Measurements from ENCODE around the gene KCND2.

KCND2 gene

DNA sequence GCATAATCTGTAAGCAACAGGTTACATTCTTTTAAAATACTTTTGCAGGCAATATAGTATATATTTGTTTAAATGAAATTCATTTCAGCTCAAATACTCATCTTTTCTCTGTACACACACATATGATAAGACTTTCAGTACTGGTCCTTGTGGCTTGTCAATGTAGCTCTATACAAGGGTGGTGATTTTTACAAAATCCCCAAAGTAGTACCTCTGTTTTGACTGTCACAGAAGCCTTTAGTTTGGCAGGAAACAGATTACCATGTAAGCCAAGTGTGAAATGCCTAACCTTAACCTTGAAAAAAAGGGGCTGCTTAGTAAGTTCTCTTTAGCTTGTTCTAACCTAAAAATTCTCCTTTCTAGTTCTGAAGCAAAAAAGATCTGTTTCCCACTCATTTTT lies 87.9 kb downstream of the KCND2 start:
- no peaks in the 10 kb centered on the region for H3K36me3 ChIP-seq
- TF ChIP-seq Cebpa-rat (IDR thresholded peaks at IDR 0.05): no peak
- no peaks in the 10 kb centered on the region for H3K27me3 ChIP-seq
- no peaks in the 10 kb centered on the region for H4K20me1 ChIP-seq
- H3K4me2 ChIP-seq: no peak overlapping the region
- H3K4me3 ChIP-seq: no peak overlapping the region
- H3K9ac ChIP-seq: no peak overlapping the region
- H3K9me3 ChIP-seq: no peaks in the 10 kb centered on the region
- H3K27ac ChIP-seq: no peak overlapping the region
- no peaks in the 10 kb centered on the region for H3K4me1 ChIP-seq

- Histone ChIP-seq H3K27ac (no peak overlapping the region), H3K27me3 (no peaks in the 10 kb centered on the region), H3K9me3 (no peaks in the 10 kb centered on the region), H3K4me1 (no peaks in the 10 kb centered on the region), H3K36me3 (no peaks in the 10 kb centered on the region), H3K9ac (no peak overlapping the region), H3K4me3 (no peak overlapping the region), H4K20me1 (no peaks in the 10 kb centered on the region), H3K4me2 (no peak overlapping the region)
- TF ChIP-seq Cebpa-rat (IDR thresholded peaks at IDR 0.05): no peak
Measured at GRCh38 chr7:120363414-120363813, 90.4 kb downstream of the KCND2 start.

GRCh38 chr7:120370954-120371353 lies 98.0 kb downstream of the KCND2 start:
- Histone ChIP-seq H3K27me3 (no peaks in the 10 kb centered on the region), H3K4me1 (no peaks in the 10 kb centered on the region), H3K9me3 (no peaks in the 10 kb centered on the region), H3K36me3 (no peaks in the 10 kb centered on the region), H3K27ac (no peak overlapping the region), H3K4me2 (no peak overlapping the region), H3K9ac (no peak overlapping the region), H4K20me1 (no peaks in the 10 kb centered on the region), H3K4me3 (no peak overlapping the region)
- no peak for TF ChIP-seq Cebpa-rat (IDR thresholded peaks at IDR 0.05)

DNA sequence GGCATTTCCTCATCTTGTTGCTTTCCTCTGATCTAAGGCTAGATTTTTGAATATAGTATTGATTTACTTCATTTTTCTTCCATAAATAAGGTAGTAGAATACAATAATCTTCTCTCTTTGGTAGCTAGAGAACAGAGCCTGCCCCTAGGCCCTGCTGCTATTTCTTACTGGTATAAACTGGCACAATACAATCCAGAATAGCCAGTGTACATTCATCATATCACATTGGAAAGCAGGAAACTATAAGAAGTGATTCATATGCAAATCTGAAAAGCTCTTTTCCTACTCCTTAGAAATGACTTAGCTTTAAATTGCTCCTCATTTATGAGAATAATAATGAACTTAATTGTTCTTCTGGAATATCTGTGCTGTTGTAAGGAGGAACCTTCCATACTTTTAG lies 100.2 kb downstream of the KCND2 start:
- Histone ChIP-seq H3K27ac (no peak overlapping the region), H4K20me1 (no peaks in the 10 kb centered on the region), H3K4me3 (no peak overlapping the region), H3K9me3 (no peaks in the 10 kb centered on the region), H3K27me3 (no peaks in the 10 kb centered on the region), H3K4me2 (no peak overlapping the region), H3K36me3 (no peaks in the 10 kb centered on the region), H3K9ac (no peak overlapping the region), H3K4me1 (no peaks in the 10 kb centered on the region)
- TF ChIP-seq Cebpa-rat (IDR thresholded peaks at IDR 0.05): no peak

DNA sequence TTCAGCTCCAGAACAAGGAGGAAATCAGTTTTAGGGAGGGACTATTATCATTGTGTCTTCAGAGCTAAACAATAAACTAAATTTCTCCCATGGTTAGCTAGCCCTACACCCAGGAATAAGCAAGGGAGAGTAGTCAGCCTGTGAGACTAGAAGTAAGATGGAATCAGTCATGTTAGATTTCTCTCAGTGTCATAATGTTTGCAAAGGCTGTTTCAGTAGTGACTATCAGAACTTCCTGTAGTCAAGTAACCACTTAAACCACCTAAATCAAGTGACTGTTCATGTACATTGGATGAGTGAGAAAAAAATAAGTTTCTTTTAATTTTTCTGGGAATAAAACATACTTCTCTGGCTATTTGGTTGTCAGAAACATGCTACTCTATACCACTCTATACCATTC lies 121.6 kb downstream of the KCND2 start:
- Histone ChIP-seq H4K20me1 (no peaks in the 10 kb centered on the region), H3K27ac (no peak overlapping the region), H3K4me3 (no peak overlapping the region), H3K4me1 (no peaks in the 10 kb centered on the region), H3K9ac (no peak overlapping the region), H3K36me3 (no peaks in the 10 kb centered on the region), H3K9me3 (no peaks in the 10 kb centered on the region; the same call in 1 of the 2 replicates), H3K27me3 (no peaks in the 10 kb centered on the region), H3K4me2 (no peak overlapping the region)
- TF ChIP-seq Cebpa-rat (IDR thresholded peaks at IDR 0.05): no peak

DNA sequence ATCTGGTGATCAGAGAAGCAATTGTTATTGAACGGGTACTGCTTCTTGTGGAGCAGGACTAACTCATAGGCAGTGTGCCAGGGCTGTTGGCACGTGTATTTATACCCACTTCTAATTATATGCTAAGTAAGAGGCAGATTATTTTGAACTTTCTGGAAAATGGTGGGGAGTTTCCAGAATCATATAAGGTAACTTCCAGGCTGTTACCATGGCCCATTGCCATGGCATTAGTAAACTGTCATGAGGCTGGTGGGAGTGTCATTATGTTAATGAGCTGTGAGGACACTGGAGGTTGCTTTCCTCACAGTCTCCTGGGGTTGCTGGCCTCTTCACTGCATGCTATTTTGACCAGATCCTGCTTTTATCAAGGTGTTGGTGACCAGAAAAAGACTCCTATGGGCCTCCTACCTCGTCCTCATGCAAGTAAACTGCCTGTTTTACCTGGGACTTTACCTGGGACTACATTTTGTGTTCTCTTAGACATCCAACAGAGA lies 122.6 kb downstream of the KCND2 start:
- Histone ChIP-seq H3K27ac (no peak overlapping the region), H3K9ac (no peak overlapping the region), H3K9me3 (no peaks in the 10 kb centered on the region; the same call in 1 of the 2 replicates), H3K4me1 (no peaks in the 10 kb centered on the region), H3K4me2 (no peak overlapping the region), H3K27me3 (no peaks in the 10 kb centered on the region), H4K20me1 (no peaks in the 10 kb centered on the region), H3K4me3 (no peak overlapping the region), H3K36me3 (no peaks in the 10 kb centered on the region)
- TF ChIP-seq Cebpa-rat (IDR thresholded peaks at IDR 0.05): no peak

GRCh38 chr7:120398284-120399000 lies 125.5 kb downstream of the KCND2 start:
- H3K4me2 ChIP-seq: no peak overlapping the region
- H3K4me1 ChIP-seq: no peaks in the 10 kb centered on the region
- H4K20me1 ChIP-seq: no peaks in the 10 kb centered on the region
- H3K27ac ChIP-seq: no peak overlapping the region
- H3K9me3 ChIP-seq: no peaks in the 10 kb centered on the region
- no peak overlapping the region for H3K9ac ChIP-seq
- H3K4me3 ChIP-seq: no peak overlapping the region
- H3K27me3 ChIP-seq: no peaks in the 10 kb centered on the region
- H3K36me3 ChIP-seq: no peaks in the 10 kb centered on the region
- no peak for TF ChIP-seq Cebpa-rat (IDR thresholded peaks at IDR 0.05)

DNA sequence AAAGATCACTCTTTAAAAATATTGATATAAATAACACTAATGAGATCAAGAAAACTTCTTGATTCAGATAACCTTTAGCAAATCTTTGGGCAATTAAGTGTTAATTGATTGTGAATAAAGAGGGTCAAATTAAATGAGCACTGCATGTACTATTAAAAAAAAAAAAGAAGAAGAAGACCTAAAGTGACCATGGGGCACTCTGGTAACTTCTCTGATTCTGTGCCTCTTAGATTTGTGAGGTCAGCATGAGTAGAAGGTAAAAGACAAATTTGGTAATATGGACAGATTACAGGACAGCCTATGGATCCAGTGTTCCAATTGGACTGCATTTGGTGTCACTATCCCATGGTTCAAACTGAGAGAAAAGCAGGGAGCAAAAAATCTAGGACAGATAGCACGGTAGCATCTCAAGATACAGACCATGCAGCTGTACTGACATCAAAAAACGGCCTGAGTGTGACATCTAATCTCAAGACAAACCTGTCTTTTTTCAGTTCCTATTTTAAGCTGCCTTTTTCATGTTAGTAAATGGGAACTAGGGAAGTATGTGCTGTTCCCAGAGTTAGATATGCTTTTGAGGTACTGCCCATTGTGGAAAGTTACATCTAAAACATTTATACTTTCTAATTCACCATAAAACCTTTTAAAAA lies 128.0 kb downstream of the KCND2 start:
- no peak overlapping the region for H3K27ac ChIP-seq
- H3K4me1 ChIP-seq: no peaks in the 10 kb centered on the region
- no peak for TF ChIP-seq Cebpa-rat (IDR thresholded peaks at IDR 0.05)

DNA sequence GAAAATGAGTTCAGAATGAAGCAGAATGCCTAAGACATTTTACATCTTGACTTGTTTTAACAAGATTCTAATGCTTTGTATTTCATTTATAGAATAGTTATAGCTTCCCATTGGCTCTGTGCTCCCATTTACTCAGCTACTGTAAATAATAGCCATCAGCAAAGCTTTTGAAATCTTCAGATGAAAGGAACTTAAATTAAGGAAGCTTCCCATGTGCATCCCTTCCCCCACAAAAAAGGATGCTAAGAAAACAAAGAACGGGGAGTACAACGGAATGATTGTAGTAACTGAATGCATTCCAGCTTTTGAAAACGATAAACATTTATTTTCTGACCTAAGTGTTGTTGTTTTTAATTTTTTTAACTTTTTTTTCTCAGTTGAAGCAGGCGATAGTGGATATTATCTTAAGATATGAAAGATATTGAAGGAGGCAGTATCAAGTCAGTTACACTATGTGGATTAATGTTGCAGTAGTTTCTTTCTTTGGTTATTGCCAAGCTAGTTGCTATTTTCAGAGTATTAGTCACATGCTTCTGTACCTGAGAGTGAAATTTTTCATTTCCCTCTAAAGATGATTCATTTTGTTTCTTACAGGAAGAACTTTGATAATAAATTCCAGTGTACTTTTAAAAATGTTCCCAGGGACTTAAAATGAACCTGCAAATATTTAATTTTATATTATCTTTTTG lies 129.2 kb downstream of the KCND2 start:
- Histone ChIP-seq H3K4me1 (no peaks in the 10 kb centered on the region), H4K20me1 (no peaks in the 10 kb centered on the region), H3K4me3 (no peak overlapping the region), H3K4me2 (no peak overlapping the region), H3K9ac (no peak overlapping the region), H3K27me3 (no peaks in the 10 kb centered on the region), H3K36me3 (no peaks in the 10 kb centered on the region), H3K27ac (no peak overlapping the region), H3K9me3 (no peaks in the 10 kb centered on the region)
- TF ChIP-seq Cebpa-rat (IDR thresholded peaks at IDR 0.05): no peak

More for the DNA sequence above, 128.0 kb downstream of the KCND2 start:
- Histone ChIP-seq H3K9me3 (no peaks in the 10 kb centered on the region), H3K4me2 (no peak overlapping the region), H3K36me3 (no peaks in the 10 kb centered on the region), H3K27me3 (no peaks in the 10 kb centered on the region), H4K20me1 (no peaks in the 10 kb centered on the region), H3K9ac (no peak overlapping the region), H3K4me3 (no peak overlapping the region)

GRCh38 chr7:120402801-120403200 lies 129.8 kb downstream of the KCND2 start:
- H3K27ac ChIP-seq: no peak overlapping the region
- H3K4me3 ChIP-seq: no peak overlapping the region
- no peaks in the 10 kb centered on the region for H4K20me1 ChIP-seq
- no peak overlapping the region for H3K9ac ChIP-seq
- no peaks in the 10 kb centered on the region for H3K4me1 ChIP-seq
- no peak for TF ChIP-seq Cebpa-rat (IDR thresholded peaks at IDR 0.05)
- H3K4me2 ChIP-seq: no peak overlapping the region
- no peaks in the 10 kb centered on the region for H3K36me3 ChIP-seq
- H3K9me3 ChIP-seq: no peaks in the 10 kb centered on the region
- no peaks in the 10 kb centered on the region for H3K27me3 ChIP-seq
